ENCODE data around the gene ARHGEF26.

- TF ChIP-seq EZH2 (IDR thresholded peaks at IDR 0.05), result no peak
- TF ChIP-seq, protein P1, sequence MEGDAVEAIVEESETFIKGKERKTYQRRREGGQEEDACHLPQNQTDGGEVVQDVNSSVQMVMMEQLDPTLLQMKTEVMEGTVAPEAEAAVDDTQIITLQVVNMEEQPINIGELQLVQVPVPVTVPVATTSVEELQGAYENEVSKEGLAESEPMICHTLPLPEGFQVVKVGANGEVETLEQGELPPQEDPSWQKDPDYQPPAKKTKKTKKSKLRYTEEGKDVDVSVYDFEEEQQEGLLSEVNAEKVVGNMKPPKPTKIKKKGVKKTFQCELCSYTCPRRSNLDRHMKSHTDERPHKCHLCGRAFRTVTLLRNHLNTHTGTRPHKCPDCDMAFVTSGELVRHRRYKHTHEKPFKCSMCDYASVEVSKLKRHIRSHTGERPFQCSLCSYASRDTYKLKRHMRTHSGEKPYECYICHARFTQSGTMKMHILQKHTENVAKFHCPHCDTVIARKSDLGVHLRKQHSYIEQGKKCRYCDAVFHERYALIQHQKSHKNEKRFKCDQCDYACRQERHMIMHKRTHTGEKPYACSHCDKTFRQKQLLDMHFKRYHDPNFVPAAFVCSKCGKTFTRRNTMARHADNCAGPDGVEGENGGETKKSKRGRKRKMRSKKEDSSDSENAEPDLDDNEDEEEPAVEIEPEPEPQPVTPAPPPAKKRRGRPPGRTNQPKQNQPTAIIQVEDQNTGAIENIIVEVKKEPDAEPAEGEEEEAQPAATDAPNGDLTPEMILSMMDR (IDR thresholded peaks at IDR 0.05 in 2 of 3, conservative IDR thresholded peaks at IDR 0.05 in 1 of 3; ENCODE audit: borderline replicate concordance in 1 of 3, insufficient read depth in 1 of 3, low read depth in 2 of 3, low read length in 2 of 3), result no peak
- TF ChIP-seq POLR2AphosphoS5 (IDR thresholded peaks at IDR 0.05; ENCODE audit: low read depth, low read length), result no peak
- TF ChIP-seq RAD21 (IDR thresholded peaks at IDR 0.05; ENCODE audit: low read depth), result no peak
- TF ChIP-seq POLR2A (IDR thresholded peaks at IDR 0.05; ENCODE audit: borderline replicate concordance, extremely low read depth, insufficient read depth, insufficient read length), result no peak
- TF ChIP-seq, protein P2, sequence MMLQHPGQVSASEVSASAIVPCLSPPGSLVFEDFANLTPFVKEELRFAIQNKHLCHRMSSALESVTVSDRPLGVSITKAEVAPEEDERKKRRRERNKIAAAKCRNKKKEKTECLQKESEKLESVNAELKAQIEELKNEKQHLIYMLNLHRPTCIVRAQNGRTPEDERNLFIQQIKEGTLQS (IDR thresholded peaks at IDR 0.05), result no peak
- TF ChIP-seq FOSL1 (IDR thresholded peaks at IDR 0.05; ENCODE audit: low read depth), result no peak
- TF ChIP-seq SP1 (IDR thresholded peaks at IDR 0.05; ENCODE audit: low read depth), result no peak
- TF ChIP-seq TCF7L2 (IDR thresholded peaks at IDR 0.05; ENCODE audit: borderline replicate concordance, extremely low read depth, insufficient read depth, insufficient read length), result no peak
- no peak for TF ChIP-seq SRF (IDR thresholded peaks at IDR 0.05; ENCODE audit: low read depth)
- TF ChIP-seq EZH2phosphoT487 (IDR thresholded peaks at IDR 0.05; ENCODE audit: borderline replicate concordance), result no peak
- TF ChIP-seq ZFX (IDR thresholded peaks at IDR 0.05), result no peak
- no peak for TF ChIP-seq EGR1 (IDR thresholded peaks at IDR 0.05; ENCODE audit: low read depth)
Observed at GRCh38 chr3:154247806-154248415, 126.7 kb downstream of the ARHGEF26 start.

Measured in HCT116 (cell line).